Measurements from ENCODE around the gene DDOST.

Gene DDOST

DNA sequence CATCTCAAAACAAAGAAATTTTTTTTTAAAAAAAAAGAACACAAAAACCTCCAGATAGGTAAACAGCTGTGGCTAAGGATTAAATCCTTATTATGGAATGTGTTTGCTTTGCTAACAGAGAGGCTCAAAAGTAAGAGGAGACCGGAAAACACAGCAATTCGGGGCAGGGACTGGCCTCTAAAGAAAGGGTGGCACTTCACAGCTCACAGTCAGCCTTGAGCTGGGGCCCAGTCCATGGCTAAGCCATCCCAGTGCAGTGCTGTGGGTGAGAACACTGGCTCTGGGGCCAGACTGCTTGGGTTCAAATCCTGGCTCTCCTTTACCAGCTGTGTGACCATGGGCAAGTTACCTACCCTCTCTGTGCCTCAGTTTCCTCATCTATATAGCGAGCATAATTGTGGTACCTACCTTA is 28.5 kb upstream of the DDOST start:
- no peak for TF ChIP-seq POLR2A (IDR thresholded peaks at IDR 0.05; ENCODE audit: extremely low read depth, insufficient read length)
- no peak overlapping the region for H3K4me3 ChIP-seq (ENCODE audit: low read depth, low read length)
- no peak for DNase-seq (ENCODE audit: low read depth)

DNA sequence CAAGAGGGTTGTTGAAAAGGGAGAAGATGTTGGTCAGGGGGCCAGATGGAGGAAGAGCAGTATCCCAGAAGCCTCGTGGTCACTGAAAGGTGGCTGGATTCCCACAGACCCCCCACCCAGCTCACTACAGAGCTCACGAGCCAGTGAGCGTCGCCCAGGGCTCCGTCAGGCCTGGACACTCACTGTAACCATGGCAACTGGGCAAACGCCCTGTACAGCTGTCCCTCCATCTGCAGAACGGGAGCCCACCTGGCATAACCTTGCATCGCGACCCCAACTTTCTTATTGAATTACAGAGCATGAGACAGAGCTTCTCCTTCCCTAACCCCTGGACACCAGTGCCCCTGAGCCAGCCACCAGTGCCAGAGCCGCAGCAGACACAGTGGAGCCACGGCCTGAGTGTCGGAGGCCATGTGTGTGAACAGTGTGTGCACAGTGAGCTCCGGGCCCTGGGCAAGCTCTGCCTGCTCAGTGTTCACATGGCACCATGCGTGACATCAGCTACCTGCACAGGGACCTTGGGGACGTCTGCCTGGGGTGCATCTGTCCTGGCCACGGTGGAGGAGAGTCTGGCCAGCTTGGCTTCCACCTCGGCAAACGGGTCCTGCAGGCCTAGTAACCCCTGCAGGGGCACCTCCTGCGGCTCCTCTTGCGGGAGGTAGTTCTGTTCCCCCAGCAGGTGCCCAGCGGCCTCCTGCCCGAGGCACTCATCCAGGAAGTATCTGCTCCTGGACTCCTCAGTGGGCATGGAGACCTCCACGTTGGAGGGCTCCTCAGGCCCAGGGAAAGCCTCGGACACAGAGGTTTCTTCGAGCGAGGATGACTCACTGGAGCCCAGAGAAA is 25.9 kb upstream of the DDOST start:
- no peak overlapping the region for H3K4me3 ChIP-seq (ENCODE audit: low read depth, low read length)
- TF ChIP-seq POLR2A (IDR thresholded peaks at IDR 0.05; ENCODE audit: extremely low read depth, insufficient read length) (no peak), MYC (IDR thresholded peaks at IDR 0.05; ENCODE audit: low read depth, low read length) (no peak)
- TF ChIP-seq, protein P1, sequence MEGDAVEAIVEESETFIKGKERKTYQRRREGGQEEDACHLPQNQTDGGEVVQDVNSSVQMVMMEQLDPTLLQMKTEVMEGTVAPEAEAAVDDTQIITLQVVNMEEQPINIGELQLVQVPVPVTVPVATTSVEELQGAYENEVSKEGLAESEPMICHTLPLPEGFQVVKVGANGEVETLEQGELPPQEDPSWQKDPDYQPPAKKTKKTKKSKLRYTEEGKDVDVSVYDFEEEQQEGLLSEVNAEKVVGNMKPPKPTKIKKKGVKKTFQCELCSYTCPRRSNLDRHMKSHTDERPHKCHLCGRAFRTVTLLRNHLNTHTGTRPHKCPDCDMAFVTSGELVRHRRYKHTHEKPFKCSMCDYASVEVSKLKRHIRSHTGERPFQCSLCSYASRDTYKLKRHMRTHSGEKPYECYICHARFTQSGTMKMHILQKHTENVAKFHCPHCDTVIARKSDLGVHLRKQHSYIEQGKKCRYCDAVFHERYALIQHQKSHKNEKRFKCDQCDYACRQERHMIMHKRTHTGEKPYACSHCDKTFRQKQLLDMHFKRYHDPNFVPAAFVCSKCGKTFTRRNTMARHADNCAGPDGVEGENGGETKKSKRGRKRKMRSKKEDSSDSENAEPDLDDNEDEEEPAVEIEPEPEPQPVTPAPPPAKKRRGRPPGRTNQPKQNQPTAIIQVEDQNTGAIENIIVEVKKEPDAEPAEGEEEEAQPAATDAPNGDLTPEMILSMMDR (IDR thresholded peaks at IDR 0.05; ENCODE audit: low read depth, low read length) = no peak
- TF ChIP-seq, protein P2, sequence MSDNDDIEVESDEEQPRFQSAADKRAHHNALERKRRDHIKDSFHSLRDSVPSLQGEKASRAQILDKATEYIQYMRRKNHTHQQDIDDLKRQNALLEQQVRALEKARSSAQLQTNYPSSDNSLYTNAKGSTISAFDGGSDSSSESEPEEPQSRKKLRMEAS (IDR thresholded peaks at IDR 0.05; ENCODE audit: low read depth, low read length) = no peak
- DNase-seq (ENCODE audit: low read depth) = no peak

DNA sequence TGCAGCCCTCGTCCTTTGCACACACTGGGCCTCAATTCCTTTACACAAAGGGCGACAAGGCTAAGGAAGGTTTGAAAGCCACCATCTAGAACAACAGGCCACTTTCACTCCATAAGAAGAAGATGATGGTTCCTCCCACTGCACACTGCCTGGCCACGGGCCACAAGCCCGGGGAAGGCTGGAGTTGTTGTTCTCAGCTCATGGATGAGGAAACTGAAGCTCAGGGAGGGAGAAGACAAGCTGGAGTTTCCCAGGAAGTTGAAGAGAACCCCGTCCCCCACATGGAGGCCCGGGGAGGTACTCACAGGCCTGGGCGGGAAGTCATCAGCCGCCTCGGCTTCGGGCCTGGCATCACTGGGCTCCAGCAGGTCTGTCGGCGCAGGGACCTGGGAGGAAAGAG is 24.6 kb upstream of the DDOST start:
- H3K4me3 ChIP-seq (ENCODE audit: low read depth, low read length) = no peak overlapping the region
- no peak for DNase-seq (ENCODE audit: low read depth)
- TF ChIP-seq, protein P2 (IDR thresholded peaks at IDR 0.05; ENCODE audit: low read depth, low read length) = no peak
- TF ChIP-seq MYC (IDR thresholded peaks at IDR 0.05; ENCODE audit: low read depth, low read length) (no peak), POLR2A (IDR thresholded peaks at IDR 0.05; ENCODE audit: extremely low read depth, insufficient read length) (no peak)
- TF ChIP-seq, protein P1 (IDR thresholded peaks at IDR 0.05; ENCODE audit: low read depth, low read length) = no peak

DNA sequence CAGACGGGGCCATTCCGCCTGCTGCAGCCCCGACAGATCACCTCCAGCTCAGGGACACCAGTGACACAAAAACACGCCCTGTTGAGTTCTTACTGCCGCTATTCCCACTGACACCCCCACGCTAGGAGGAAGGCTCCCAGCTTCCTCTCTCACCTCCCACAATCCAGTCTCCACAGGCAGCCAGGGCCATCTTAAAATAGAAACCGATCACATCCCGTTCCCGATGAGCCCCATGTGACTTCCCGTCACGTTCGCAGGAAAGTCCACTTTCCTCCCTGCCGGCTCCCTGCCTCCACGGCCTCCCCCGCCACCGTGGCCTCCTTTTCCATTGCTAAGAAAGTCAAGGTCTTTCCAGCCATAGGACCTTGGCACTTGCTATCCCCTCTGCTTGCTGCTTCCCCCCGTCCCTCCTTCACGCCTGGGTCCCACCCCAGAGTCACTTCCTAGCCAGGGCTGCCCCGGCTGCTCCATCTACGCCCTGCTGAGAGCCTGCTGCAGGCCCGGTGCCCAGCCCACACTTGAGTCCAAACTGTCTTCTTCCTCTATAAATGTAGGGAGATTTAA is 24.0 kb upstream of the DDOST start:
- no peak overlapping the region for H3K4me3 ChIP-seq (ENCODE audit: low read depth, low read length)
- TF ChIP-seq, protein P1 (IDR thresholded peaks at IDR 0.05; ENCODE audit: low read depth, low read length) = no peak
- no peak for TF ChIP-seq MYC (IDR thresholded peaks at IDR 0.05; ENCODE audit: low read depth, low read length)
- no peak for TF ChIP-seq POLR2A (IDR thresholded peaks at IDR 0.05; ENCODE audit: extremely low read depth, insufficient read length)
- TF ChIP-seq, protein P2 (IDR thresholded peaks at IDR 0.05; ENCODE audit: low read depth, low read length) = no peak
- no peak for DNase-seq (ENCODE audit: low read depth)

DNA sequence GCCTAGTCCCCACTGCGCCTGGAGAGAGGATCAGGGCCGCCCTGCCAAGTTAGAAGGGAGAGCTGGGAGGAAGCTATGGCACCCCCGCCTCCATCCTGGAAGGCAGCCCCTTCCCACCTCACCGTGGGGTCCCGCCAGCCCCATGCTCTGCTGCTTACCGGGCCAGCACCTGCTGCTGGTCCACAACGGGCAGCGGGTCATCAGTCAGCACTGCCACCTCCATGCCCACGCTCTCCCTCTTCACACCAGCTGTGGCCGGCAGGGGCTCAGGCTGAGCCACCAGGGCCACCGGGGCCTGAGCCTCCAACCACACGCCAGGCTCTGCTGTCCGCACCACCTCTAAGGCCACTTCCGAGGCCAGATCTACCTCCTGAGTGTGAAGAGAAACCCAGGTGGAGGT is 23.5 kb upstream of the DDOST start:
- TF ChIP-seq POLR2A (IDR thresholded peaks at IDR 0.05; ENCODE audit: extremely low read depth, insufficient read length) = no peak
- TF ChIP-seq, protein P2 (IDR thresholded peaks at IDR 0.05; ENCODE audit: low read depth, low read length) = no peak
- no peak for TF ChIP-seq MYC (IDR thresholded peaks at IDR 0.05; ENCODE audit: low read depth, low read length)
- TF ChIP-seq, protein P1 (IDR thresholded peaks at IDR 0.05; ENCODE audit: low read depth, low read length) = no peak
- no peak overlapping the region for H3K4me3 ChIP-seq (ENCODE audit: low read depth, low read length)
- no peak for DNase-seq (ENCODE audit: low read depth)

DNA sequence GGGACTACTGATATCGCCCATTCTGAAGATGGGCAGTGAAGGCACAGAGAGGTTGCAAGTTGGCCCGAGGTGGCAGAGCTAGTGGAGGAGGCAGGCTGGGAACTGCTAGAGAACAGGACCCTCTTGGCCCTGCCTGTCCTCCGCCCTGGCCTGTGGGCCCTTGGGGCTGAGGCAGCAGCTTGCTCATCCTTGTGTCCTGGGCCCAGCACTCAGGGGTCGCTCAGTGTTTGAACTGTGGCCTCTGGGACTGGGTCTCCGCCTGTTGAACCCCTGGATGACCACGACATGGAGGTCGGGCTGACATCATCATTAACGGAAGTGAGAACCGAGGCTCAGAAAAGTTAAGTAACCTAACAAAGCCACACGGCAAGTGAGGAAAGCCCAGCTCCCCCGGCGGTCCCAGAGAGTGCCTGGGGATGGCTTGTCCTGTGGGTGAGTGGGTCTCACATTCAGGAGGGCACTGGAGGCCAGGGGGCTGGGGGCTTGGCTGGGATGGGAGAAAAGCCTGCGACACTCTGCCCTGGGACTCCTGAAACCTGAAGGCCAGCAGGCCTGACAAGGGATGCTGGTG is 23.0 kb upstream of the DDOST start:
- DNase-seq (ENCODE audit: low read depth) = no peak
- TF ChIP-seq, protein P1 (IDR thresholded peaks at IDR 0.05; ENCODE audit: low read depth, low read length) = no peak
- TF ChIP-seq POLR2A (IDR thresholded peaks at IDR 0.05; ENCODE audit: extremely low read depth, insufficient read length) = no peak
- TF ChIP-seq, protein P2 (IDR thresholded peaks at IDR 0.05; ENCODE audit: low read depth, low read length) = no peak
- no peak for TF ChIP-seq MYC (IDR thresholded peaks at IDR 0.05; ENCODE audit: low read depth, low read length)
- no peak overlapping the region for H3K4me3 ChIP-seq (ENCODE audit: low read depth, low read length)
